ENCODE measurements around the gene CABLES1.

DNA sequence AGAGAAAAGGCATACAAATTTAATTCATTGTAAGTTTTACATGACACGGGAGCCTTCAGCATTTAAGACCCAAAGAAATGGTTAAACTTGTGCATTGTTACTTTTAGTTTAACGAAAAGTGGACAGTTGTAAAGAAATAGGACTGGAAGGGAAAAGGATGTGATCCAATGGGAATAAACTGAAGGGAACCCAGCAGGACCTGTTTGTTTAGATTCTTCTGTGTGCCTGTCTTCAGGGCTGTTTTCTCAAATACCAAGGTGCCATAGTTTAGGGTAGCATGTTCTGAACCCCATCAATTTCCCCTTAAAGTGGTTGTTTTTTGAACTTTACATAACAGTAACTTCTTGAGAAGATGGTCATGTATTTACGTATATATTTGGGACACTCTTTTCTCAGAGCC, 30.3 kb upstream of the CABLES1 start:
- TF ChIP-seq, protein P1, sequence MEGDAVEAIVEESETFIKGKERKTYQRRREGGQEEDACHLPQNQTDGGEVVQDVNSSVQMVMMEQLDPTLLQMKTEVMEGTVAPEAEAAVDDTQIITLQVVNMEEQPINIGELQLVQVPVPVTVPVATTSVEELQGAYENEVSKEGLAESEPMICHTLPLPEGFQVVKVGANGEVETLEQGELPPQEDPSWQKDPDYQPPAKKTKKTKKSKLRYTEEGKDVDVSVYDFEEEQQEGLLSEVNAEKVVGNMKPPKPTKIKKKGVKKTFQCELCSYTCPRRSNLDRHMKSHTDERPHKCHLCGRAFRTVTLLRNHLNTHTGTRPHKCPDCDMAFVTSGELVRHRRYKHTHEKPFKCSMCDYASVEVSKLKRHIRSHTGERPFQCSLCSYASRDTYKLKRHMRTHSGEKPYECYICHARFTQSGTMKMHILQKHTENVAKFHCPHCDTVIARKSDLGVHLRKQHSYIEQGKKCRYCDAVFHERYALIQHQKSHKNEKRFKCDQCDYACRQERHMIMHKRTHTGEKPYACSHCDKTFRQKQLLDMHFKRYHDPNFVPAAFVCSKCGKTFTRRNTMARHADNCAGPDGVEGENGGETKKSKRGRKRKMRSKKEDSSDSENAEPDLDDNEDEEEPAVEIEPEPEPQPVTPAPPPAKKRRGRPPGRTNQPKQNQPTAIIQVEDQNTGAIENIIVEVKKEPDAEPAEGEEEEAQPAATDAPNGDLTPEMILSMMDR (IDR thresholded peaks at IDR 0.05): no peak
- TF ChIP-seq EP300 (IDR thresholded peaks at IDR 0.05; ENCODE audit: low read depth): no peak
- no peak for TF ChIP-seq POLR2AphosphoS5 (IDR thresholded peaks at IDR 0.05)

All from transverse colon (tissue), 4 donors.